IMR-90 (cell line): ENCODE measurements around the gene IFNLR1. TPM values are rescaled to one million over a fixed set of nuclear protein-coding genes. Genes with fewer than 3 reads are reported as not detected.

Source experiments
- ATAC-seq: fragments of 200-7000 bp; cut with Tn5 transposase; 2 replicates; pipeline ENCODE4 v1.9.1; 2020; ENCODE audit warnings: low read depth, mild to moderate bottlenecking, moderate library complexity
- BruUV-seq: library from RNA; stranded (reverse); fragments of 400-500 nt; replicated peaks from 2 replicates; lab custom pipeline; 2021; lab: Mats Ljungman, UMichigan
- CTCF ChIA-PET: fragments of 300-600 bp; formaldehyde crosslinking; extraction: SDS; loops from one replicate; lab custom pipeline; 2021; ENCODE audit warnings: antibody characterized with exemption; lab: Yijun Ruan, JAX
- POLR2A ChIA-PET: fragments of 300-600 bp; sonication (Branson Sonifier 250); formaldehyde crosslinking; loops from one replicate; lab custom pipeline; 2022; ENCODE audit warnings: antibody characterized with exemption; ENCODE audit not compliant: unreplicated experiment; lab: Charles Lee
- DNase-seq: peaks from one replicate; pipeline ENCODE4 v3.0.0; 2013
- H2AFZ ChIP-seq: replicated peaks from 2 replicates; pipeline ENCODE3; 2013; ENCODE audit warnings: low read length, mild to moderate bottlenecking; ENCODE audit not compliant: poor library complexity
- H2AK5ac ChIP-seq: 2 replicates; pipeline ENCODE4 v1.6.1; 2013; ENCODE audit warnings: low read depth, low read length, inconsistent platforms
- H2AK9ac ChIP-seq: replicated peaks from 2 replicates; pipeline ENCODE3; 2013; ENCODE audit warnings: mild to moderate bottlenecking, low read depth, low read length, moderate library complexity; ENCODE audit not compliant: poor library complexity
- H2BK120ac ChIP-seq: 2 replicates; pipeline ENCODE4 v1.6.1; 2013; ENCODE audit warnings: low read depth, low read length, inconsistent platforms
- H2BK15ac ChIP-seq: 3 replicates; pipeline ENCODE4 v1.6.1; 2013; ENCODE audit warnings: low read depth, low read length, inconsistent platforms
- H2BK20ac ChIP-seq: 2 replicates; pipeline ENCODE4 v1.6.1; 2013; ENCODE audit warnings: low read depth, mild to moderate bottlenecking, inconsistent platforms, low read length, moderate library complexity
- H2BK5ac ChIP-seq: 2 replicates; pipeline ENCODE4 v1.6.1; 2013; ENCODE audit warnings: mild to moderate bottlenecking, low read depth, low read length, inconsistent platforms; ENCODE audit not compliant: poor library complexity, severe bottlenecking
- H3K14ac ChIP-seq: replicated peaks from 2 replicates; pipeline ENCODE4 v1.6.1; 2013; ENCODE audit warnings: low read depth, low read length, inconsistent platforms
- H3K18ac ChIP-seq: 2 replicates; pipeline ENCODE4 v1.6.1; 2013; ENCODE audit warnings: low read depth, low read length, control low read depth
- H3K23ac ChIP-seq: 2 replicates; pipeline ENCODE4 v1.6.1; 2013; ENCODE audit warnings: low read depth, low read length, inconsistent platforms
- H3K27ac ChIP-seq: 2 replicates; pipeline ENCODE4 v1.5.1; 2013; ENCODE audit warnings: mild to moderate bottlenecking, control low read depth, low read length; ENCODE audit not compliant: insufficient read depth
- H3K27me3 ChIP-seq: 2 replicates; pipeline ENCODE4 v1.6.1; 2013; ENCODE audit warnings: low read length; ENCODE audit not compliant: control insufficient read depth, insufficient read depth
- H3K36me3 ChIP-seq: 2 replicates; pipeline ENCODE4 v1.6.1; 2013; ENCODE audit warnings: low read length, mixed read lengths; ENCODE audit not compliant: control insufficient read depth, insufficient read depth
- H3K4ac ChIP-seq: 2 replicates; pipeline ENCODE4 v1.6.1; 2013; ENCODE audit warnings: low read depth, low read length, inconsistent platforms
- H3K4me1 ChIP-seq: 2 replicates; pipeline ENCODE4 v1.6.1; 2013; ENCODE audit warnings: low read length, mixed read lengths; ENCODE audit not compliant: control insufficient read depth, insufficient read depth
- H3K4me2 ChIP-seq: 2 replicates; pipeline ENCODE4 v1.6.1; 2013; ENCODE audit warnings: low read depth, mild to moderate bottlenecking, control low read depth, low read length, moderate library complexity
- H3K4me3 ChIP-seq: 2 replicates; pipeline ENCODE4 v1.5.1; 2013; ENCODE audit warnings: low read depth, mild to moderate bottlenecking, control low read depth, low read length, moderate library complexity; ENCODE audit not compliant: insufficient read depth
- H3K56ac ChIP-seq: 2 replicates; pipeline ENCODE4 v1.6.1; 2013; ENCODE audit warnings: low read length, inconsistent platforms; ENCODE audit not compliant: insufficient read depth; ENCODE audit errors: extremely low read depth
- H3K79me1 ChIP-seq, 2 experiments: 2 replicates each; pipeline ENCODE4 v1.6.1; 2013; ENCODE audit warnings: low read length in 2 of 2, inconsistent platforms in 1 of 2, low read depth in 1 of 2
- H3K9ac ChIP-seq: 2 replicates; pipeline ENCODE4 v1.6.1; 2013; ENCODE audit warnings: low read depth, low read length, control low read depth
- H3K9me1 ChIP-seq: 2 replicates; pipeline ENCODE4 v1.6.1; 2013; ENCODE audit warnings: low read length, inconsistent platforms; ENCODE audit not compliant: insufficient read depth
- H3K9me3 ChIP-seq: 2 replicates; pipeline ENCODE4 v1.6.1; 2013; ENCODE audit warnings: low read length; ENCODE audit not compliant: control insufficient read depth, insufficient read depth
- H4K20me1 ChIP-seq: 2 replicates; pipeline ENCODE4 v1.6.1; 2013; ENCODE audit warnings: low read length, inconsistent platforms; ENCODE audit not compliant: insufficient read depth
- H4K5ac ChIP-seq: 2 replicates; pipeline ENCODE4 v1.6.1; 2013; ENCODE audit warnings: mild to moderate bottlenecking, low read depth, low read length, control low read depth
- H4K8ac ChIP-seq, 2 experiments: 2 replicates each; pipeline ENCODE4 v1.6.1; 2013; ENCODE audit warnings: low read depth in 2 of 2, low read length in 2 of 2, control low read depth in 1 of 2, inconsistent platforms in 1 of 2
- H4K91ac ChIP-seq: 2 replicates; pipeline ENCODE4 v1.6.1; 2013; ENCODE audit warnings: low read depth, low read length, inconsistent platforms; ENCODE audit not compliant: insufficient read depth
- BHLHE40 ChIP-seq: fragments of 150-350 bp; IDR thresholded peaks from 2 replicates; pipeline ENCODE4 v1.6.1; 2016; ENCODE audit warnings: mild to moderate bottlenecking, low read depth, low read length
- CEBPB ChIP-seq: IDR thresholded peaks from 2 replicates; pipeline ENCODE4 v1.6.1; 2012; ENCODE audit warnings: low read depth, low read length, improper control_type of control experiment
- CHD1 ChIP-seq: IDR thresholded peaks from 2 replicates; pipeline ENCODE4 v1.6.1; 2012; ENCODE audit warnings: low read depth, low read length, improper control_type of control experiment
- FOS ChIP-seq: fragments of 150-350 bp; IDR thresholded peaks from 2 replicates; pipeline ENCODE4 v1.6.1; 2016; ENCODE audit warnings: low read depth, low read length
- MAFK ChIP-seq: IDR thresholded peaks from 2 replicates; pipeline ENCODE4 v1.6.1; 2012; ENCODE audit warnings: low read depth, low read length, improper control_type of control experiment
- MAZ ChIP-seq: IDR thresholded peaks from 2 replicates; pipeline ENCODE4 v1.6.1; 2012; ENCODE audit warnings: low read depth, mild to moderate bottlenecking, low read length, improper control_type of control experiment, moderate library complexity, borderline replicate concordance
- MXI1 ChIP-seq: IDR thresholded peaks from 2 replicates; pipeline ENCODE4 v1.6.1; 2012; ENCODE audit warnings: low read depth, mild to moderate bottlenecking, low read length, moderate library complexity, borderline replicate concordance
- NFE2L2 ChIP-seq: fragments of 150-350 bp; IDR thresholded peaks from 2 replicates; pipeline ENCODE4 v1.6.1; 2016; ENCODE audit warnings: low read depth, mild to moderate bottlenecking, low read length
- POLR2A ChIP-seq: IDR thresholded peaks from 2 replicates; pipeline ENCODE4 v1.6.1; 2012; ENCODE audit warnings: mild to moderate bottlenecking, low read depth, low read length
- RAD21 ChIP-seq: IDR thresholded peaks from 2 replicates; pipeline ENCODE4 v1.6.1; 2012; ENCODE audit warnings: low read length, improper control_type of control experiment
- RCOR1 ChIP-seq: IDR thresholded peaks from 2 replicates; pipeline ENCODE4 v1.6.1; 2012; ENCODE audit warnings: mild to moderate bottlenecking, low read length, improper control_type of control experiment; ENCODE audit not compliant: insufficient replicate concordance
- RFX5 ChIP-seq: IDR thresholded peaks from 2 replicates; pipeline ENCODE4 v1.8.0; 2012; ENCODE audit warnings: low read depth, mild to moderate bottlenecking, low read length, moderate library complexity
- SMC3 ChIP-seq: fragments of 150-350 bp; IDR thresholded peaks from 2 replicates; pipeline ENCODE4 v1.6.1; 2016; ENCODE audit warnings: low read depth, mild to moderate bottlenecking, antibody characterized with exemption, low read length, moderate library complexity
- WGBS, 2 experiments: methylation state at CpG; one replicate each; pipeline versions ENCODE4 v1.1.5 to v1.1.7; 2013; ENCODE audit warnings: missing lambda C conversion rate in 2 of 2; ENCODE audit not compliant: insufficient read length in 1 of 2; ENCODE audit errors: extremely low coverage in 2 of 2; 5-methylcytosine and 5-hydroxymethylcytosine counted together
- dilution Hi-C: fragments of 300-500 bp; cut with HindIII; formaldehyde crosslinking; loops from one replicate; pipeline ENCODE4 v1.14.3; 2018; ENCODE audit warnings: low sequenced_read_pairs; ENCODE audit not compliant: unreplicated experiment
- in situ Hi-C: fragments of 300-500 bp; cut with MboI; formaldehyde crosslinking; loops from 3 replicates; pipeline ENCODE4 v1.14.3; 2019; ENCODE audit warnings: low sequenced_read_pairs, inconsistent platforms, mixed read lengths
- intact Hi-C: fragments of 100-400 bp; cut with micrococcal nuclease; formaldehyde crosslinking; loops from 2 replicates; pipeline ENCODE4 v1.10.0; 2022
- polyA plus RNA-seq, 3 experiments: library from polyadenylated mRNA; depleted of rRNA; stranded (reverse); fragments of >200 nt; gene quantifications; 2 replicates each; pipeline ENCODE4 v1.2.3, GENCODE V29; 2012; ENCODE audit warnings: low replicate concordance in 1 of 3
- total RNA-seq: library from RNA; depleted of rRNA; stranded (reverse); fragments of >200 nt; gene quantifications from 2 replicates; pipeline ENCODE4 v1.2.3, GENCODE V29; 2012
- TF ChIP-seq, protein P1 (sequence below): fragments of 150-350 bp; IDR thresholded peaks from 2 replicates; pipeline ENCODE4 v1.6.1; 2016; ENCODE audit warnings: low read depth, mild to moderate bottlenecking, low read length, moderate library complexity, borderline replicate concordance
- TF ChIP-seq, protein P2 (sequence below): fragments of 150-350 bp; IDR thresholded peaks from 2 replicates; pipeline ENCODE4 v1.6.1; 2017; ENCODE audit warnings: mild to moderate bottlenecking, antibody characterized with exemption, low read length, low read depth
- TF ChIP-seq, protein P3 (sequence below): conservative IDR thresholded peaks from 2 replicates; pipeline ENCODE4 v1.5.1; 2012; ENCODE audit warnings: mild to moderate bottlenecking, low read depth, low read length, improper control_type of control experiment

IFNLR1 gene
- total and polyA plus RNA-seq, 2 of the 4 experiments (the other 2 are of a cell fraction) = not detected

DNA sequence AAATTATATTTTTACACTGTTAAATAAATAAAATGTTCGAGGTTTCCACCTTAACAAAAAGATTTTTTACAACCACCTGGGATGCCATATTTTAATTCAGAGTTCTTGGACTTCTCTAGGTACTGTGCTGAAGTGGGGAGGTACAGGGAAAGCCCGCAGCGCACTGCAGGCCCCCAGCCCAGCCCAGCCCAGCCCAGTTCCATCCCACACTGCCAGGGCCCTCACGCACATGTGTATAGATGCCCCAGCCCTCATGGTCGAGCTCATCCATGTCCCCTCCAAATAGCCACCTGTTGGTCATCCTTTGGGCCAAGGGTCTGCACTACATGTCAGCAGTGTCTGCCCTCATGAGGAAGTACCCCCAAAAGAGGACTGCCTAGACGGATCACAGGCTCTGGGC lies 63.5 kb downstream of the IFNLR1 start:
- Histone ChIP-seq H3K4me1 (peaks cover 2% of the 10 kb centered on the region; the same call in 1 of the 2 replicates), H4K5ac (no peak overlapping the region), H2BK20ac (no peak overlapping the region), H3K79me1 (no peaks in the 10 kb centered on the region), H3K56ac (no peak overlapping the region), H3K14ac (no peak overlapping the region), H3K4me3 (no peak overlapping the region), H3K23ac (no peak overlapping the region), H3K9me3 (no peaks in the 10 kb centered on the region), H4K8ac (no peak overlapping the region), H3K4ac (no peak overlapping the region), H3K9me1 (no peaks in the 10 kb centered on the region), H3K27ac (no peak overlapping the region), H3K27me3 (peaks cover 40% of the 10 kb centered on the region), H2AK9ac (no peak overlapping the region), H4K20me1 (no peaks in the 10 kb centered on the region), H2BK15ac (no peak overlapping the region), H2AK5ac (no peak overlapping the region), H4K91ac (no peak overlapping the region), H2BK5ac (no peak overlapping the region), H3K9ac (no peak overlapping the region), H3K18ac (no peak overlapping the region), H2BK120ac (no peak overlapping the region), H3K4me2 (no peak overlapping the region), H3K36me3 (no peaks in the 10 kb centered on the region), H2AFZ (no peak overlapping the region)
- CTCF ChIA-PET = no interaction called here
- dilution Hi-C loops = no loop called here
- TF ChIP-seq SMC3 = no peak
- TF ChIP-seq CHD1 = no peak
- no peak for TF ChIP-seq RCOR1
- no peak for TF ChIP-seq NFE2L2
- TF ChIP-seq BHLHE40 = no peak
- TF ChIP-seq, protein P1, sequence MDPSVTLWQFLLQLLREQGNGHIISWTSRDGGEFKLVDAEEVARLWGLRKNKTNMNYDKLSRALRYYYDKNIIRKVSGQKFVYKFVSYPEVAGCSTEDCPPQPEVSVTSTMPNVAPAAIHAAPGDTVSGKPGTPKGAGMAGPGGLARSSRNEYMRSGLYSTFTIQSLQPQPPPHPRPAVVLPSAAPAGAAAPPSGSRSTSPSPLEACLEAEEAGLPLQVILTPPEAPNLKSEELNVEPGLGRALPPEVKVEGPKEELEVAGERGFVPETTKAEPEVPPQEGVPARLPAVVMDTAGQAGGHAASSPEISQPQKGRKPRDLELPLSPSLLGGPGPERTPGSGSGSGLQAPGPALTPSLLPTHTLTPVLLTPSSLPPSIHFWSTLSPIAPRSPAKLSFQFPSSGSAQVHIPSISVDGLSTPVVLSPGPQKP = no peak
- TF ChIP-seq, protein P2, sequence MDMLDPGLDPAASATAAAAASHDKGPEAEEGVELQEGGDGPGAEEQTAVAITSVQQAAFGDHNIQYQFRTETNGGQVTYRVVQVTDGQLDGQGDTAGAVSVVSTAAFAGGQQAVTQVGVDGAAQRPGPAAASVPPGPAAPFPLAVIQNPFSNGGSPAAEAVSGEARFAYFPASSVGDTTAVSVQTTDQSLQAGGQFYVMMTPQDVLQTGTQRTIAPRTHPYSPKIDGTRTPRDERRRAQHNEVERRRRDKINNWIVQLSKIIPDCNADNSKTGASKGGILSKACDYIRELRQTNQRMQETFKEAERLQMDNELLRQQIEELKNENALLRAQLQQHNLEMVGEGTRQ = no peak
- TF ChIP-seq, protein P3, sequence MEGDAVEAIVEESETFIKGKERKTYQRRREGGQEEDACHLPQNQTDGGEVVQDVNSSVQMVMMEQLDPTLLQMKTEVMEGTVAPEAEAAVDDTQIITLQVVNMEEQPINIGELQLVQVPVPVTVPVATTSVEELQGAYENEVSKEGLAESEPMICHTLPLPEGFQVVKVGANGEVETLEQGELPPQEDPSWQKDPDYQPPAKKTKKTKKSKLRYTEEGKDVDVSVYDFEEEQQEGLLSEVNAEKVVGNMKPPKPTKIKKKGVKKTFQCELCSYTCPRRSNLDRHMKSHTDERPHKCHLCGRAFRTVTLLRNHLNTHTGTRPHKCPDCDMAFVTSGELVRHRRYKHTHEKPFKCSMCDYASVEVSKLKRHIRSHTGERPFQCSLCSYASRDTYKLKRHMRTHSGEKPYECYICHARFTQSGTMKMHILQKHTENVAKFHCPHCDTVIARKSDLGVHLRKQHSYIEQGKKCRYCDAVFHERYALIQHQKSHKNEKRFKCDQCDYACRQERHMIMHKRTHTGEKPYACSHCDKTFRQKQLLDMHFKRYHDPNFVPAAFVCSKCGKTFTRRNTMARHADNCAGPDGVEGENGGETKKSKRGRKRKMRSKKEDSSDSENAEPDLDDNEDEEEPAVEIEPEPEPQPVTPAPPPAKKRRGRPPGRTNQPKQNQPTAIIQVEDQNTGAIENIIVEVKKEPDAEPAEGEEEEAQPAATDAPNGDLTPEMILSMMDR = no peak
- TF ChIP-seq MAZ = no peak
- no peak for TF ChIP-seq RAD21
- no peak for TF ChIP-seq MXI1
- no peak for TF ChIP-seq POLR2A
- TF ChIP-seq MAFK = no peak
- no peak for TF ChIP-seq FOS
- no peak for TF ChIP-seq RFX5
- TF ChIP-seq CEBPB = no peak
- ATAC-seq (no peak), DNase-seq (no peak)
- in situ Hi-C loops = no loop called here
- 47% methylated on average over 3 of the region's 6 CpGs; no CpG with 5 or more reads in 1 of the 2 experiments for WGBS, 2 experiments
- POLR2A ChIA-PET = no interaction called here
- BruUV-seq = no TSS peak
- intact Hi-C loops = no loop called here
